Fibroblast of lung (primary cell): ENCODE measurements around the gene MTURN. TPM values are rescaled to one million over a fixed set of nuclear protein-coding genes. Genes with fewer than 3 reads are reported as not detected.

Experiments
- DNase-seq, 2 donors: peaks; one replicate each; pipeline versions ENCODE4 v3.0.0 to v3.0.0-alpha.2; 2010; ENCODE audit warnings: low read depth in 2 of 2
- H2AFZ ChIP-seq: 2 replicates; pipeline ENCODE4 v1.5.1; 2012; ENCODE audit warnings: low read length, control low read depth, inconsistent platforms
- H3K27ac ChIP-seq: 2 replicates; pipeline ENCODE4 v1.5.1; 2011; ENCODE audit warnings: low read length, control low read depth; ENCODE audit not compliant: insufficient read depth
- H3K27me3 ChIP-seq: 2 replicates; pipeline ENCODE4 v1.5.1; 2011; ENCODE audit warnings: mild to moderate bottlenecking, low read length; ENCODE audit not compliant: control insufficient read depth, insufficient read depth
- H3K36me3 ChIP-seq: 2 replicates; pipeline ENCODE4 v1.5.1; 2011; ENCODE audit warnings: low read length; ENCODE audit not compliant: control insufficient read depth, insufficient read depth
- H3K4me1 ChIP-seq: 2 replicates; pipeline ENCODE4 v1.5.1; 2011; ENCODE audit warnings: low read length; ENCODE audit not compliant: control insufficient read depth, insufficient read depth; ENCODE audit errors: extremely low read depth
- H3K4me2 ChIP-seq: 2 replicates; pipeline ENCODE4 v1.5.1; 2011; ENCODE audit warnings: low read length, control low read depth; ENCODE audit not compliant: insufficient read depth; ENCODE audit errors: extremely low read depth
- H3K4me3 ChIP-seq, 4 experiments: fragments of 200-600 bp in 1 of 4; sonication (generic) in 1 of 4; replicated peaks in 1 of 4; 2 replicates each; pipeline ENCODE4 v1.5.1; 2011 to 2016; ENCODE audit warnings: low read length in 4 of 4, low read depth in 3 of 4, mild to moderate bottlenecking in 3 of 4, control low read depth in 2 of 4, inconsistent platforms in 1 of 4, mixed read lengths in 1 of 4; ENCODE audit not compliant: insufficient read depth in 1 of 4; ENCODE audit errors: control extremely low read depth in 1 of 4
- H3K79me2 ChIP-seq: 2 replicates; pipeline ENCODE4 v1.5.1; 2012; ENCODE audit warnings: mild to moderate bottlenecking, low read length, inconsistent platforms; ENCODE audit not compliant: control insufficient read depth, insufficient read depth
- H3K9ac ChIP-seq: 2 replicates; pipeline ENCODE4 v1.5.1; 2011; ENCODE audit warnings: mild to moderate bottlenecking, low read length, control low read depth; ENCODE audit not compliant: insufficient read depth
- H3K9me3 ChIP-seq: 2 replicates; pipeline ENCODE4 v1.5.1; 2012; ENCODE audit warnings: low read depth, low read length; ENCODE audit not compliant: control insufficient read depth, insufficient read depth
- H4K20me1 ChIP-seq: 2 replicates; pipeline ENCODE4 v1.5.1; 2011; ENCODE audit warnings: low read length; ENCODE audit not compliant: control insufficient read depth, insufficient read depth; ENCODE audit errors: extremely low read depth
- EZH2 ChIP-seq: IDR thresholded peaks from 2 replicates; pipeline ENCODE4 v1.5.1; 2012; ENCODE audit warnings: low read length, control low read depth, mild to moderate bottlenecking; ENCODE audit errors: missing control alignments
- polyA plus RNA-seq, 2 donors: library from polyadenylated mRNA; depleted of rRNA in 1 of 2; stranded (reverse) in 1 of 2; unstranded in 1 of 2; fragments of >200 nt; gene quantifications; 2 replicates each; pipeline ENCODE4 v1.2.1, GENCODE V29; 2011 to 2012; ENCODE audit warnings: missing spikeins in 1 of 2
- total RNA-seq: library from RNA; depleted of rRNA; stranded (reverse); fragments of >200 nt; gene quantifications from 2 replicates; pipeline ENCODE4 v1.2.1, GENCODE V29; 2014
- TF ChIP-seq, protein P1 (sequence below), 2 donors: IDR thresholded peaks in 1 of 2; conservative IDR thresholded peaks in 1 of 2; 1 replicate in 1 of 2; 2 replicates in 1 of 2; pipeline ENCODE4 v1.5.1; 2011 to 2012; ENCODE audit warnings: low read length in 2 of 2, control low read depth in 1 of 2, inconsistent platforms in 1 of 2, low read depth in 1 of 2, mild to moderate bottlenecking in 1 of 2

MTURN gene
- total and polyA plus RNA-seq, 2 donors (not counting 1 experiment from before 2014, with no cell fraction given) = 7.1 to 12.9 TPM

DNA sequence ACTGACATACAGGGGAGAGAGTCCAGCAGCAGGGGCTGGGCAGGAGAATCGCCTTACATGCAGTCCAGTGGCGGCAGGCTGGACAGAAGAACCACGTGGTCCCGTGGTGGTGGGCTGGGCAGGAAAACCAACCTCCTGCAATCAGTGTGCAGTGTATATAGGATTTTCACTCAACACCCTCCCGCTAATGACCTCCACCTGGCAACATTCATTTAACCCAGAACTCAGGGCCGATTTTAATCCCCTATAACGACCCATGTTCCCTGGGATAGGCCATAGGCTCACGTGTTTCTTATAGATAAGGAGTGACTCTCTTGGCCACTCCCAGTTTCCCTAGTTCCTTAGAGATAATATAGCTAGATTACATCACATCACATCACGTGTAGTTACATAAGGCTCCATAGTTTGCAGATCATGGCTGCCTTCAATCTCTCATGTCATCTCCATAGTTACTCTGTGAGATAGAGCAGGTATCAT lies 19.4 kb downstream of the MTURN start:
- peaks cover 3% of the 10 kb centered on the region for H3K36me3 ChIP-seq
- DNase-seq = no peak
- H3K9ac ChIP-seq = no peak overlapping the region

DNA sequence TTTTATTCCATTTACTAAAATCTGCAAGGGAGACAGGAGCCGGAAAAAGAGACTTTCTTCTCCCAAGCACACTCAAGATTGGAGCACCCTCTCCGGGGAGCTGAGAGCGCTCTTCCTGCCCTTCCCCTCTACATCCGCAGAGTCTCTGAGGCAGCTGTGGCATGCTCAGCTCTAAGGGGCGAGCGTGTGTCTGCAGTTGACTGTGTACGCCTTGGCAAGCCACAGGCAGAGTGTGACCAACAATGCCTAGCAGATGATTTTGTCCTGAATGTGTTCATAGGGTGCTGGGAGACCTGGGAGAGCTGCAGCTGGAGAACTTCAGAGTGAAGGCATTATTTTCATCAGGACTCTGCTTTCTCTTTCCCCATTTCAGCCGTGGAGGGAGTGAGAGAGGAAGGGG lies 20.7 kb downstream of the MTURN start:
- peaks cover 3% of the 10 kb centered on the region for H3K36me3 ChIP-seq
- DNase-seq = no peak
- TF ChIP-seq, protein P1, sequence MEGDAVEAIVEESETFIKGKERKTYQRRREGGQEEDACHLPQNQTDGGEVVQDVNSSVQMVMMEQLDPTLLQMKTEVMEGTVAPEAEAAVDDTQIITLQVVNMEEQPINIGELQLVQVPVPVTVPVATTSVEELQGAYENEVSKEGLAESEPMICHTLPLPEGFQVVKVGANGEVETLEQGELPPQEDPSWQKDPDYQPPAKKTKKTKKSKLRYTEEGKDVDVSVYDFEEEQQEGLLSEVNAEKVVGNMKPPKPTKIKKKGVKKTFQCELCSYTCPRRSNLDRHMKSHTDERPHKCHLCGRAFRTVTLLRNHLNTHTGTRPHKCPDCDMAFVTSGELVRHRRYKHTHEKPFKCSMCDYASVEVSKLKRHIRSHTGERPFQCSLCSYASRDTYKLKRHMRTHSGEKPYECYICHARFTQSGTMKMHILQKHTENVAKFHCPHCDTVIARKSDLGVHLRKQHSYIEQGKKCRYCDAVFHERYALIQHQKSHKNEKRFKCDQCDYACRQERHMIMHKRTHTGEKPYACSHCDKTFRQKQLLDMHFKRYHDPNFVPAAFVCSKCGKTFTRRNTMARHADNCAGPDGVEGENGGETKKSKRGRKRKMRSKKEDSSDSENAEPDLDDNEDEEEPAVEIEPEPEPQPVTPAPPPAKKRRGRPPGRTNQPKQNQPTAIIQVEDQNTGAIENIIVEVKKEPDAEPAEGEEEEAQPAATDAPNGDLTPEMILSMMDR (conservative IDR thresholded peaks at IDR 0.05 in 1 of 2, IDR thresholded peaks at IDR 0.05 in 1 of 2; ENCODE audit: low read depth in 1 of 2, low read length in 2 of 2) = no peak
- no peak for TF ChIP-seq EZH2

More for the DNA sequence above, 19.4 kb downstream of the MTURN start:
- no peaks in the 10 kb centered on the region for H3K79me2 ChIP-seq
- no peaks in the 10 kb centered on the region for H3K27me3 ChIP-seq
- H3K27ac ChIP-seq = no peak overlapping the region
- no peak overlapping the region for H2AFZ ChIP-seq
- H4K20me1 ChIP-seq = no peaks in the 10 kb centered on the region
- no peak overlapping the region for H3K4me3 ChIP-seq
- H3K4me2 ChIP-seq = no peak overlapping the region
- H3K4me1 ChIP-seq = no peaks in the 10 kb centered on the region
- H3K9me3 ChIP-seq = no peaks in the 10 kb centered on the region
- TF ChIP-seq EZH2 = no peak
- TF ChIP-seq, protein P1 (conservative IDR thresholded peaks at IDR 0.05 in 1 of 2, IDR thresholded peaks at IDR 0.05 in 1 of 2; ENCODE audit: low read depth in 1 of 2, low read length in 2 of 2) = no peak

DNA sequence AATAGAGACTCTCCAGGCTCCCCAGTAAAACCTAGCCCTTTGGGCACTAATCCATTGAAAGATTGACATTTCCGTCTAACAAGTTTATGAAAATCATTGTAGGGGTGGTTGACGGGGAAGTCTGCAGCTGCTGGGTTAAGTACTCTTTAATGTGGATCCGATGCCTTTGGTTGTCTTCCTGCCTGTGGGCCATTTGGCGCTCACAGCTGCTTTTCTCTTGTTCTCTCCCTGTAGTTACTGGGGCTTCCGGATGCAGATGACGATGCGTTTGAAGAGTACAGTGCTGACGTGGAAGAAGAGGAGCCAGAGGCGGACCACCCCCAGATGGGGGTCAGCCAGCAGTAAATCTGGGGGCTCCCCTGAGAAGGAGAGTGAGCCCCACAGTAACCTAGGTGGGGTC lies 22.4 kb downstream of the MTURN start:
- Histone ChIP-seq H3K27ac (no peak overlapping the region), H3K9me3 (no peaks in the 10 kb centered on the region), H3K4me3 (no peak overlapping the region), H3K9ac (no peak overlapping the region), H3K36me3 (peaks cover 4% of the 10 kb centered on the region), H4K20me1 (no peaks in the 10 kb centered on the region), H3K27me3 (no peaks in the 10 kb centered on the region), H3K79me2 (no peaks in the 10 kb centered on the region), H3K4me2 (no peak overlapping the region), H3K4me1 (no peaks in the 10 kb centered on the region), H2AFZ (no peak overlapping the region)
- TF ChIP-seq EZH2 = no peak
- TF ChIP-seq, protein P1 (conservative IDR thresholded peaks at IDR 0.05 in 1 of 2, IDR thresholded peaks at IDR 0.05 in 1 of 2; ENCODE audit: low read depth in 1 of 2, low read length in 2 of 2) = no peak
- no peak for DNase-seq

More for the DNA sequence above, 20.7 kb downstream of the MTURN start:
- no peak overlapping the region for H3K27ac ChIP-seq
- H3K4me2 ChIP-seq = no peak overlapping the region
- no peak overlapping the region for H3K4me3 ChIP-seq
- H3K9ac ChIP-seq = no peak overlapping the region
- no peaks in the 10 kb centered on the region for H3K9me3 ChIP-seq
- H2AFZ ChIP-seq = no peak overlapping the region
- H3K27me3 ChIP-seq = no peaks in the 10 kb centered on the region
- H4K20me1 ChIP-seq = no peaks in the 10 kb centered on the region
- no peaks in the 10 kb centered on the region for H3K4me1 ChIP-seq
- H3K79me2 ChIP-seq = no peaks in the 10 kb centered on the region
